Duodenal mucosa (tissue), 2 donors: Measurements from ENCODE around the gene TULP3.
A peak's percentile ranks its signal among the peaks of the same experiment; 100 is the strongest.

ENCODE experiments used
- H3K27ac ChIP-seq: one replicate; pipeline ENCODE4 v1.7.0; 2013; ENCODE audit warnings: low read depth, low read length
- H3K27me3 ChIP-seq, 2 donors: one replicate each; pipeline ENCODE4 v1.7.0; 2013; ENCODE audit warnings: low read length in 2 of 2, control low read depth in 1 of 2; ENCODE audit not compliant: insufficient read depth in 2 of 2, control insufficient read depth in 1 of 2
- H3K36me3 ChIP-seq, 2 donors: one replicate each; pipeline ENCODE4 v1.7.0; 2013; ENCODE audit warnings: low read length in 2 of 2, control low read depth in 1 of 2; ENCODE audit not compliant: insufficient read depth in 2 of 2, control insufficient read depth in 1 of 2
- H3K4me1 ChIP-seq, 2 donors: one replicate each; pipeline ENCODE4 v1.7.0; 2013; ENCODE audit warnings: low read length in 2 of 2, control low read depth in 1 of 2; ENCODE audit not compliant: insufficient read depth in 2 of 2, control insufficient read depth in 1 of 2
- H3K4me3 ChIP-seq, 2 donors: one replicate each; pipeline ENCODE4 v1.7.0; 2013; ENCODE audit warnings: low read length in 2 of 2, low read depth in 1 of 2
- H3K9ac ChIP-seq, 2 donors: one replicate each; pipeline ENCODE4 v1.7.0; 2013; ENCODE audit warnings: low read length in 2 of 2, low read depth in 1 of 2
- H3K9me3 ChIP-seq, 2 donors: one replicate each; pipeline ENCODE4 v1.7.0; 2013; ENCODE audit warnings: low read length in 2 of 2, control low read depth in 1 of 2; ENCODE audit not compliant: control insufficient read depth in 1 of 2

The TULP3 gene

GRCh38 chr12:2925322-2925995 is 34.8 kb downstream of the TULP3 start:
- H3K27ac ChIP-seq = no peak overlapping the region
- H3K36me3 ChIP-seq = peaks cover 7 to 35% of the 10 kb centered on the region in 2 donors

DNA sequence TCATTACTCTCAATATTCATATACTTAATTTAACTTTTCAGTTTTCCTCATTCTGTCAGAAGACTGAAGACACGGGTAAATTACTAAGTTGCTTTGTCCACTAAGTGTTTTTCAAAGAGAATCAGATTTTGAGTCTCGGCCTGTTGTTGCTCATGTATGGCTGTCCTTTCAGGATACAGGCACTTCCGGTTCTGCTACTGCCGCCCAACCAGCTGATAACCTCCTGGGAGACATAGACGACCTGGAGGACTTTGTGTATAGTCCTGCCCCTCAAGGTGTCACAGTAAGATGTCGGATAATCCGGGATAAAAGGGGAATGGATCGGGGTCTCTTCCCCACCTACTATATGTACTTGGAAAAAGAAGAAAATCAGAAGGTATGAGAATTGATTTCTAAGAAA is 40.2 kb downstream of the TULP3 start:
- peaks cover 7 to 34% of the 10 kb centered on the region in 2 donors for H3K36me3 ChIP-seq
- no peaks in the 10 kb centered on the region for H3K27me3 ChIP-seq

More at GRCh38 chr12:2925322-2925995, 34.8 kb downstream of the TULP3 start:
- Histone ChIP-seq H3K9me3 (no peaks in the 10 kb centered on the region), H3K27me3 (no peaks in the 10 kb centered on the region), H3K9ac (no peak overlapping the region), H3K4me1 (no peaks in the 10 kb centered on the region), H3K4me3 (no peak overlapping the region)

DNA sequence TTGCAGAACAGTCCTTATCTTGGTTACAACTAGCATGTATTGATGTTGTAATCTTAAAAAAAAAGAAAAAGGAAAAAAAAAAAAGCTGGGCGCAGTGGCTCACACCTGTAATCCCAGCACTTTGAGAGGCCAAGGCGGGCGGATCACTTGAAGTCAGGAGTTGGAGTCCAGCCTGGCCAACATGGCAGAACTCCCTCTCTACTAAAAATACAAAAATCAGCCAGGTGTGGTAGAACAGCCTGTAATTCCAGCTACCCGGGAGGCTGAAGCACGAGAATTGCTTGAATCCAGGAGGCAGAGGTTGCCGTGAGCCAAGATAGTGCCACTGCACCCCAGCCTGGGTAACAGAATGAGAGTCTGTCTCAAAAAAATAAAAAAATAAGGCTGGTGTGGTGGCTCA is 42.9 kb downstream of the TULP3 start:
- Histone ChIP-seq H3K27me3 (no peaks in the 10 kb centered on the region), H3K36me3 (peaks cover 11 to 41% of the 10 kb centered on the region in 2 donors), H3K9ac (no peak overlapping the region), H3K27ac (no peak overlapping the region), H3K4me1 (no peaks in the 10 kb centered on the region), H3K4me3 (no peak overlapping the region), H3K9me3 (no peaks in the 10 kb centered on the region)

More for the DNA sequence above, 40.2 kb downstream of the TULP3 start:
- Histone ChIP-seq H3K4me1 (no peaks in the 10 kb centered on the region), H3K4me3 (no peak overlapping the region), H3K9me3 (no peaks in the 10 kb centered on the region), H3K9ac (no peak overlapping the region), H3K27ac (no peak overlapping the region)

- Histone ChIP-seq H3K27me3 (no peaks in the 10 kb centered on the region), H3K4me3 (no peak overlapping the region), H3K9ac (no peak overlapping the region), H3K9me3 (no peaks in the 10 kb centered on the region), H3K27ac (no peak overlapping the region), H3K4me1 (no peaks in the 10 kb centered on the region), H3K36me3 (peaks cover 11 to 48% of the 10 kb centered on the region in 2 donors)
Observed at GRCh38 chr12:2934371-2934770, 43.7 kb downstream of the TULP3 start.

DNA sequence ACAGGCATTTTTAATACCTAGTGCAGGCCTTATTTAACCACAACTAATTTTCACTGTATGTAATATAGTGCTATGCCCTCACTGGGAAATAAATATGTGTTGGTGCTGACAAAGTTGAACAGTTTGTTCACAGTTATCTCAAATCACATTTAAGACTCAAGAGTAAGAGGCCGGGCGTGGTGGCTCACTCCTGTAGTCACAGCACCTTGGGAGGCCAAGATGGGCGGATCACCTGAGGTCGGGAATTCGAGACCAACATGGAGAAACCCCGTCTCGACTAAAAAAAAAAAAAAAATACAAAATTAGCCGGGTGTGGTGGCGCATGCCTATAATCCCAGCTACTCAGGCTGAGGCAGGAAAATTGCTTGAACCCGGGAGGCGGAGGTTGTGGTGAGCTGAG is 45.6 kb downstream of the TULP3 start:
- Histone ChIP-seq H3K36me3 (peaks cover 5 to 54% of the 10 kb centered on the region in 2 donors), H3K4me3 (no peak overlapping the region), H3K9me3 (no peaks in the 10 kb centered on the region), H3K27me3 (no peaks in the 10 kb centered on the region), H3K27ac (no peak overlapping the region), H3K9ac (no peak overlapping the region), H3K4me1 (no peaks in the 10 kb centered on the region)

DNA sequence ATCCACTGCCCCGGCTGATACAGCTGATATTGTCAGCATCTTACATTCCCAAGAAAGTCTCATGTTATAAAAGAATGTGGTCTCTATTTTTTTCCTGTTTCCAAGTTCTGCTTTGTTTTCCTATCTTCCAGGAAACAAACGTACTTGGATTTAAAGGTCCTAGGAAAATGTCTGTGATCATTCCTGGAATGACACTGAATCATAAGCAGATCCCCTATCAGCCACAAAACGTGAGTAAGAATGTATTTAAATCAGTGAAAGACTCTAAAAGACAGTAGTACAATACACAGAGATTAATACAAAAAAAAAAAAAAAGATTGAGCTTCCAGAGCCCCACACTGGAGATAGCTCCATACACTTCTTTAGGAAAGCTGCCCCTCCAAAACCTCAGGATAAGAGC is 46.8 kb downstream of the TULP3 start:
- Histone ChIP-seq H3K27me3 (no peaks in the 10 kb centered on the region), H3K27ac (no peak overlapping the region), H3K4me3 (no peak overlapping the region), H3K9ac (no peak overlapping the region), H3K4me1 (no peaks in the 10 kb centered on the region), H3K36me3 (peaks cover 4 to 44% of the 10 kb centered on the region in 2 donors), H3K9me3 (no peaks in the 10 kb centered on the region)

DNA sequence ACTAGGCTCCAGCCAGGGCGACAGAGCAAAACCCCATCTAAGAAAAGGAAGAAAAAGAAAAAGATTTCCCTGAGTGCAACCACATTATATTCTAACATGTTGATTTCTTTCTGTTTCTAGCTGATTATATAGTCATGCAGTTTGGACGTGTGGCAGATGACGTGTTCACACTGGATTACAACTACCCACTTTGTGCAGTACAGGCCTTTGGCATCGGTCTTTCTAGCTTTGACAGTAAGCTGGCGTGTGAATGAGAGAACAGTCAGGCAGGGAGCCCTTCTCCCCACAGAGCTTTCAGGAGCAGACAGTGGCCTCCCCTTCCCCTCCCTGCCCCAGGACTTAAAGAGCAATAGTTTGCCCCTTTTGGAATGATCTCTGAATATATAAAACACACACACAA is 48.5 kb downstream of the TULP3 start:
- H3K27me3 ChIP-seq = no peaks in the 10 kb centered on the region
- no peaks in the 10 kb centered on the region for H3K4me1 ChIP-seq
- no peak overlapping the region for H3K4me3 ChIP-seq
- no peaks in the 10 kb centered on the region for H3K9me3 ChIP-seq
- no peak overlapping the region for H3K9ac ChIP-seq
- no peak overlapping the region for H3K27ac ChIP-seq
- H3K36me3 ChIP-seq = peaks cover 4 to 37% of the 10 kb centered on the region in 2 donors

DNA sequence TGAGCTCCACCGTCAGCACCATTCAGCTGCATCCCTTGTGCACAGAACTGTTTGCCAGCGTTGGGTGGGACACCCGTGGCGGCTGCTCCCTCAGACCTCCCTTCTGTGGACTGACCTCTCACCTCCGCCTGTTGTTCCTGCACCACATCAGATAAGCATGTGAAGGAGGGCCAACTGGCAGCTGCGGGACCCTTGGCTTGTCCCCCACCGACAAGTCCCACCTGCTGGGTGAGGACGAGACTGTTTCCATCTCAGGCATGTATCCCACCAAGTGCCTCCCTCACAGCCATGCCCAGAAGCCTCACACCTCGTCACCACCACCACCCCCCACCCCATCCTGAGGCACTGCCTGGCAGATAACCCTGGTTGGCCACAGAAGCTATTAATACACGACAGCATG is 49.9 kb downstream of the TULP3 start:
- H3K4me1 ChIP-seq = no peaks in the 10 kb centered on the region
- peaks cover 4 to 25% of the 10 kb centered on the region in 2 donors for H3K36me3 ChIP-seq
- H3K9ac ChIP-seq = no peak overlapping the region
- no peak overlapping the region for H3K27ac ChIP-seq
- no peaks in the 10 kb centered on the region for H3K27me3 ChIP-seq
- no peaks in the 10 kb centered on the region for H3K9me3 ChIP-seq
- H3K4me3 ChIP-seq = no peak overlapping the region

DNA sequence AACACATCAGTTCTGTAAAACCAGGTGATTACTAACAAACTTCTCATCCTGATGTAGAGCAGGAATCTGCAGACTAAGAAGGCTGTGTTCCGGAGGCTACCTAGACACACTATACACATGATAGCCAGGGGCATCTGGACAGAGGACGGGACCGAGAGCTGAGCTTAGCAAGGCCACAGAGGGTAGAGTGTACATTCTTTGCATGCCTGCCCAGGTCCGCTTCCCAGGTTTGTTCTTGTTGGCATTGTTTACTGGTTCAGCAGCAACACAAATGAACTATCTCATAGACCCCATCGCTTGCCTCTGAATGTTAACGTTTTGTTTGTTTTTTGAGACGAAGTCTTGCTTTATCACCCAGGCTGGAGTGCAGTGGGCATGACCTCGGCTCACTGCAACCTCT is 50.8 kb downstream of the TULP3 start:
- no peak overlapping the region for H3K9ac ChIP-seq
- H3K27ac ChIP-seq = no peak overlapping the region
- H3K36me3 ChIP-seq = peaks cover 4 to 25% of the 10 kb centered on the region in 2 donors
- H3K27me3 ChIP-seq = no peaks in the 10 kb centered on the region
- H3K4me3 ChIP-seq = no peak overlapping the region
- no peaks in the 10 kb centered on the region for H3K9me3 ChIP-seq
- no peaks in the 10 kb centered on the region for H3K4me1 ChIP-seq

GRCh38 chr12:2944401-2945047 is 53.8 kb downstream of the TULP3 start:
- Histone ChIP-seq H3K27me3 (no peaks in the 10 kb centered on the region), H3K36me3 (peaks cover 0 to 11% of the 10 kb centered on the region in 2 donors), H3K9me3 (no peaks in the 10 kb centered on the region), H3K4me1 (no peaks in the 10 kb centered on the region), H3K9ac (no peak overlapping the region), H3K4me3 (peak overlapping the region in 1 of 2 donors; percentile 61), H3K27ac (no peak overlapping the region)
